Ovary (tissue), 9 donors: ENCODE results near the gene FOXC2. TPM values are rescaled to one million over a fixed set of nuclear protein-coding genes. Genes with fewer than 3 reads are reported as not detected.

ENCODE experiments used
- DNase-seq, 5 donors: peaks; one replicate each; pipeline ENCODE4 v3.0.0-alpha.2; 2019 to 2020
- H3K27ac ChIP-seq, 2 donors: fragments of 200-600 bp; one replicate each; pipeline versions ENCODE4 v1.5.1 to v1.8.0; 2019 to 2022
- H3K27me3 ChIP-seq: fragments of 200-600 bp; one replicate; pipeline ENCODE4 v1.8.0; 2022
- H3K36me3 ChIP-seq: fragments of 200-600 bp; sonication (generic); one replicate; pipeline ENCODE4 v1.5.1; 2019
- H3K4me1 ChIP-seq: one replicate; pipeline ENCODE4 v1.8.1; 2013; ENCODE audit warnings: mild to moderate bottlenecking, moderate library complexity; ENCODE audit not compliant: insufficient read depth
- H3K4me3 ChIP-seq: fragments of 200-600 bp; sonication (generic); one replicate; pipeline ENCODE4 v1.5.1; 2017
- H3K9me3 ChIP-seq, 2 donors: fragments of 200-600 bp in 1 of 2; sonication (generic) in 1 of 2; one replicate each; pipeline versions ENCODE4 v1.5.1 to v1.8.1; 2013 to 2019; ENCODE audit warnings: mild to moderate bottlenecking in 1 of 2, moderate library complexity in 1 of 2
- EP300 ChIP-seq: sonication (generic); formaldehyde crosslinking; IDR thresholded peaks from one replicate; pipeline ENCODE4 v1.6.1; 2017; ENCODE audit warnings: antibody characterized with exemption
- POLR2A ChIP-seq: fragments of 450-650 bp; IDR thresholded peaks from one replicate; pipeline ENCODE4 v1.6.1; 2017; ENCODE audit warnings: antibody characterized with exemption, mild to moderate bottlenecking, moderate library complexity
- WGBS, 3 donors: extraction: QIAGEN DNeasy Blood & Tissue Kit in 1 of 3; methylation state at CpG; one replicate each; pipeline versions ENCODE4 v1.1.5 to v1.1.7; 2013 to 2017; 5-methylcytosine and 5-hydroxymethylcytosine counted together
- intact Hi-C, 4 donors: fragments of 100-400 bp; cut with DNase I; formaldehyde crosslinking; loops; one replicate each; pipeline versions ENCODE4 v1.11.0 to v1.15.1; 2022 to 2023
- polyA plus RNA-seq, 2 donors: library from polyadenylated mRNA; stranded (reverse); fragments of 200-250 nt in 1 of 2; fragments of 350-450 nt in 1 of 2; fragmentation: Illumina TruSeq in 1 of 2; extraction: RNeasy Lipid Tissue Mini Kit (QIAGEN cat#74804) in 1 of 2; gene quantifications; one replicate each; pipeline ENCODE4 v1.2.3, GENCODE V29; 2013 to 2014
- total RNA-seq, 7 donors: library from RNA; depleted of rRNA in 2 of 7; stranded (reverse); fragments of >200 nt in 2 of 7; fragmentation: NEBNext Ultra II Directional in 3 of 7; extraction: Animal tissue kit (Norgen Biotek cat#: 25700) in 3 of 7; gene quantifications; one replicate each; pipeline versions ENCODE4 v1.1.0 to v1.2.4, GENCODE V29; 2016 to 2023
- TF ChIP-seq, protein P1 (sequence below), 3 donors: fragments of 450-650 bp in 2 of 3; fragments of 200-600 bp in 1 of 3; IDR thresholded peaks; one replicate each; pipeline versions ENCODE4 v1.5.1 to v1.8.0; 2016 to 2022; ENCODE audit warnings: antibody characterized with exemption in 3 of 3, mild to moderate bottlenecking in 1 of 3
- donor health status: DM: no; HTN: no; CAD: no; lungs with moderate emphysema.
- donor health status: DM: no; HTN: no; CAD: no.
- donor health status: Bipolar disorder and iron deficiency.
- donor health status: DM: yes; HTN: yes; CAD: no.
- donor health status: DM: no; HTN: no; CAD: no.
- donor health status: DM: yes; HTN: yes; CAD: no.

FOXC2 gene
- total and polyA plus RNA-seq, 9 donors, result 0.10 to 2.5 (median 0.36) TPM

DNA sequence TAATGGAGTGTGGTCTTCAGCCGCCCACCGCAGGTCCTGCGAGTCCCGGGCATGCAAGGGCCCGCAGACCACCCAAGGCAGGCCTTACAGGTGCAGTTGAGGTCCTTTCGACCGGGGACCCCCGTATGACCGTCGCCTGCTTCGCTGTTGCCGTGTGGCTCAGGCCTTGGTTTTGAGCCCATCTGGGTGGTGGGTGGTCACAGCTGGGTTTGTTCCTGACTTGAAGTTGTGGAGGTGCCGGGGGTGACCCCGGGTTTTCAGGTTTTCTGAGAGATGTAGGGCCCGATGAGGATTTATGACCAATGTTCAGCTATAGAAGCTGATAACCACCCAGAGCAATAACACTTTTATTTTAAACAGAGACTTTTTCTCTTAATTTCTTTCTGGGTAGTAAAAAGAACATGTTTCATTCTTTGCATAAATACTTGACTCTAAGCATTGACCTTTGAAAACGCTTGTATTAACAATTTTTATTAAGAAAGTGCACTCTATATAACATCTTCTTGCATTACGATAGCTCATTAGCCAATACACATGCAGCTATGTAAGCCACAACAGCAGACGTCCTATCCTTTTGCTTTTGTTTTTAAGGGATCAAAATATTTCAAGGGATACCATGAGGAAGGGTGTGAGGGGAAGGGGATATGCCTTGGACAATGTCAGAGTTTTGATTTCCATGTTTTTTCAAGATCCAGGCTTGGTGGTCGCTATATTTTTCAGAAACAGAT, 13.6 kb downstream of the FOXC2 start:
- Histone ChIP-seq H3K4me3 (no peak overlapping the region), H3K36me3 (no peaks in the 10 kb centered on the region), H3K9me3 (no peaks in the 10 kb centered on the region), H3K4me1 (no peaks in the 10 kb centered on the region), H3K27ac (no peak overlapping the region), H3K27me3 (no peaks in the 10 kb centered on the region)
- no peak for DNase-seq
- TF ChIP-seq, protein P1, sequence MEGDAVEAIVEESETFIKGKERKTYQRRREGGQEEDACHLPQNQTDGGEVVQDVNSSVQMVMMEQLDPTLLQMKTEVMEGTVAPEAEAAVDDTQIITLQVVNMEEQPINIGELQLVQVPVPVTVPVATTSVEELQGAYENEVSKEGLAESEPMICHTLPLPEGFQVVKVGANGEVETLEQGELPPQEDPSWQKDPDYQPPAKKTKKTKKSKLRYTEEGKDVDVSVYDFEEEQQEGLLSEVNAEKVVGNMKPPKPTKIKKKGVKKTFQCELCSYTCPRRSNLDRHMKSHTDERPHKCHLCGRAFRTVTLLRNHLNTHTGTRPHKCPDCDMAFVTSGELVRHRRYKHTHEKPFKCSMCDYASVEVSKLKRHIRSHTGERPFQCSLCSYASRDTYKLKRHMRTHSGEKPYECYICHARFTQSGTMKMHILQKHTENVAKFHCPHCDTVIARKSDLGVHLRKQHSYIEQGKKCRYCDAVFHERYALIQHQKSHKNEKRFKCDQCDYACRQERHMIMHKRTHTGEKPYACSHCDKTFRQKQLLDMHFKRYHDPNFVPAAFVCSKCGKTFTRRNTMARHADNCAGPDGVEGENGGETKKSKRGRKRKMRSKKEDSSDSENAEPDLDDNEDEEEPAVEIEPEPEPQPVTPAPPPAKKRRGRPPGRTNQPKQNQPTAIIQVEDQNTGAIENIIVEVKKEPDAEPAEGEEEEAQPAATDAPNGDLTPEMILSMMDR (IDR thresholded peaks at IDR 0.05), result no peak
- TF ChIP-seq EP300, result no peak
- TF ChIP-seq POLR2A, result no peak
- intact Hi-C loops, result no loop called here
- WGBS, 3 donors, result 66 to 77% (median 69%) methylated on average over 19 of the region's 19 CpGs

DNA sequence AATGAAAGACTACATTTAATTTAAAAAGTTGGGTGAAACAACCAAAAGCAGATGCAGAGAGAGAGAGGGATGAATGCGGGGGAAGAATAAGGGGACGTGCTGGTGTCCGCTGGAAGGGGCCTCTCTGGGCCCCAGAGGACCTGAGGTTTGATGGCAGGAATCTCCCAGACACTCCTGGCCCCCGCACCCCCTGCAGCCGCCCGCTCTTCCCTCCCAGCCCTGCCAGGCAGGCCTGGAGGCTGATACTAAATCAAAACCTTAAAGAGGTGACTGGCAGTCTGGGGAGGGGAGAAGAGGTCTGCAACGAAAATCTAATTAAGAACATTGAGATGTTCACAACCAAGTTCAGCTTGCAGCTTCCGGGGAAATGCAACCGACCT, 14.2 kb downstream of the FOXC2 start:
- Histone ChIP-seq H3K9me3 (no peaks in the 10 kb centered on the region), H3K4me3 (no peak overlapping the region), H3K27ac (no peak overlapping the region), H3K27me3 (no peaks in the 10 kb centered on the region), H3K4me1 (no peaks in the 10 kb centered on the region), H3K36me3 (no peaks in the 10 kb centered on the region)
- no peak for TF ChIP-seq POLR2A
- no peak for TF ChIP-seq EP300
- TF ChIP-seq, protein P1 (IDR thresholded peaks at IDR 0.05), result no peak
- 88 to 93% (median 90%) methylated on average over 9 of the region's 9 CpGs for WGBS, 3 donors
- intact Hi-C loops, result no loop called here
- DNase-seq, result no peak

DNA sequence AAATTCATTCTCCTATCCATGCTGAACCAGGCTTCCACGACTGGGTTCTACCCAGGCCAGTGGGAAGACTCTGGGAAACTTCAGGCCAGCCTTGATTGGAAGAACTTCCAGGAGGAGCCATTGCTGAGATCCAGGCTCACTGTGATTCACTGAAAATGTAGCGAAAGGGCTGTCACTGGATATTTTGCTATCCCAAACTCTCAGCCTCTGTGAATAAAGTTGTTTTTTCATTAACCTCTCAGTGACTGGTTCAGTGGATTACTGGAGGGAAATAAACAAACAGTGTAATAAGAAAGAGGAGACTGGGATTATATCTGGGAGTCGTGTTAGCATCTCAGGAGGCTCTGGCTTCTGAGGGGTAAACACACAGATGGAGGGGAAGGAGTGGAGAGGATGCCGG, 14.8 kb downstream of the FOXC2 start:
- Histone ChIP-seq H3K27ac (no peak overlapping the region), H3K4me3 (no peak overlapping the region), H3K4me1 (no peaks in the 10 kb centered on the region), H3K9me3 (no peaks in the 10 kb centered on the region), H3K27me3 (no peaks in the 10 kb centered on the region), H3K36me3 (no peaks in the 10 kb centered on the region)
- TF ChIP-seq, protein P1 (IDR thresholded peaks at IDR 0.05), result no peak
- TF ChIP-seq POLR2A, result no peak
- no peak for TF ChIP-seq EP300
- no peak for DNase-seq
- intact Hi-C loops, result no loop called here
- WGBS, 3 donors, result 65 to 68% (median 68%) methylated on average over 4 of the region's 4 CpGs

DNA sequence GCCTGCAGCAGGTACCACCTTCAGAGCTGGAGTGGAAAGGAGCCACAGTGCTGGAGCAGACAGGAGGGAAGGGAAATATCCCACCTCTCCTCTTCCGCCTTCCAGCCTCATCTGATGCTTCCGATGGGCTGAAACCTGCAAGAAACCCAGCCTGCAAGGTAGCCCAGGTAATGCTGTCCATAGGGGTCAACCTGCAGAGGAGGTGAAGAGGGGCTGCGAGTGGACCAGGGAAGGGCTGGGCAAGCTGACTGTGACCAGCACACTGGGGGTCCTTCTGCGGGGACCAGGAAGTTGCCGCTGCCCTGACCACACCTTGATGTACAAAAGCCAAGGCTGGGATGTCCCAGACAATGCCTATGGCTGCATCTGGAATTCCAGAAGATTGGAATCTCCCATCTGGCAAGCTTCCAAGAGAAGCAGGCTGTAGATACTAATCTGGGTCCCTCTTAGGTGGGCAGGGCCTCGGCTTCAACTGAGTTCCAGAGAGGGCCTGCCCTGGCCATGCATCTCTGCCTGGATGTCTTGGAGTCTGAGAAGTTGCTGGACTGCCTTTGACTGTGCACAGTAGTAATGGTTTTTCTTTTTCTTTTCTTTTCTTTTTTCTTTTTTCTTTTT, 17.5 kb downstream of the FOXC2 start:
- H3K27me3 ChIP-seq, result no peaks in the 10 kb centered on the region
- intact Hi-C loops, result no loop called here
- DNase-seq, result no peak
- H3K36me3 ChIP-seq, result no peaks in the 10 kb centered on the region
- TF ChIP-seq, protein P1 (IDR thresholded peaks at IDR 0.05), result no peak
- no peak for TF ChIP-seq POLR2A
- no peak for TF ChIP-seq EP300
- WGBS, 3 donors, result 75 to 93% (median 77%) methylated on average over 6 of the region's 6 CpGs
- no peak overlapping the region for H3K4me3 ChIP-seq
- H3K27ac ChIP-seq, result no peak overlapping the region
- H3K9me3 ChIP-seq, result no peaks in the 10 kb centered on the region
- no peaks in the 10 kb centered on the region for H3K4me1 ChIP-seq
